GM12873 (cell line): ENCODE data around the gene SPEN.

Experiments used
- CTCF ChIP-seq: IDR thresholded peaks from 2 replicates; pipeline ENCODE4 v1.5.1; 2012; ENCODE audit warnings: low read depth, mild to moderate bottlenecking, moderate library complexity, low read length, control low read depth; ENCODE audit not compliant: insufficient read depth; ENCODE audit errors: missing control alignments

Gene SPEN

GRCh38 chr1:15848143-15848928, 829 bp downstream of the SPEN start:
- no peak for TF ChIP-seq CTCF

GRCh38 chr1:15848929-15849774, 1.6 kb downstream of the SPEN start:
- no peak for TF ChIP-seq CTCF

GRCh38 chr1:15849775-15850324, 2.3 kb downstream of the SPEN start:
- no peak for TF ChIP-seq CTCF

GRCh38 chr1:15850471-15851001, 3.0 kb downstream of the SPEN start:
- TF ChIP-seq CTCF: no peak

GRCh38 chr1:15851210-15852035, 3.9 kb downstream of the SPEN start:
- TF ChIP-seq CTCF: no peak

GRCh38 chr1:15852036-15852827, 4.7 kb downstream of the SPEN start:
- no peak for TF ChIP-seq CTCF
